Measurements from ENCODE around the gene NPHS1.

DNA sequence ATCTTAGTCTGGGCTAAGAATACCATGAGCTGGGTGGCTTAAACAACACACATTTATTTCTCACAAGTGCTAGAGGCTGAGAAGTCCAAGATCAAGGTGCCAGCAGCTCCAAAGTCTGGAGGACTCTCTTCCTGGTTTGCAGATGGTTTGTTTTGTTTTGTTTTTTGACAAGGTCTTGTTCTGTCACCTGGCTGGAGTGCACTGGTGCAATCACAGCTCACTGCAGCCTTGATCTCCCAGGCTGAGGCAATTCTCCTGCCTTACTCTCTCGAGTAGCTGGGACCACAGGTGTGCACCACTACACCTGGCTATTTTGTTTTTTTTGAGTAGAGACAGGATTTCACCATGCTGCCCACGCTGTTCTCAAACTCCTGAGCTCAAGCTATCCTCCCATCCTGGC lies 31.6 kb upstream of the NPHS1 start:
- TF ChIP-seq POLR2A (IDR thresholded peaks at IDR 0.05): no peak
- TF ChIP-seq, protein P1, sequence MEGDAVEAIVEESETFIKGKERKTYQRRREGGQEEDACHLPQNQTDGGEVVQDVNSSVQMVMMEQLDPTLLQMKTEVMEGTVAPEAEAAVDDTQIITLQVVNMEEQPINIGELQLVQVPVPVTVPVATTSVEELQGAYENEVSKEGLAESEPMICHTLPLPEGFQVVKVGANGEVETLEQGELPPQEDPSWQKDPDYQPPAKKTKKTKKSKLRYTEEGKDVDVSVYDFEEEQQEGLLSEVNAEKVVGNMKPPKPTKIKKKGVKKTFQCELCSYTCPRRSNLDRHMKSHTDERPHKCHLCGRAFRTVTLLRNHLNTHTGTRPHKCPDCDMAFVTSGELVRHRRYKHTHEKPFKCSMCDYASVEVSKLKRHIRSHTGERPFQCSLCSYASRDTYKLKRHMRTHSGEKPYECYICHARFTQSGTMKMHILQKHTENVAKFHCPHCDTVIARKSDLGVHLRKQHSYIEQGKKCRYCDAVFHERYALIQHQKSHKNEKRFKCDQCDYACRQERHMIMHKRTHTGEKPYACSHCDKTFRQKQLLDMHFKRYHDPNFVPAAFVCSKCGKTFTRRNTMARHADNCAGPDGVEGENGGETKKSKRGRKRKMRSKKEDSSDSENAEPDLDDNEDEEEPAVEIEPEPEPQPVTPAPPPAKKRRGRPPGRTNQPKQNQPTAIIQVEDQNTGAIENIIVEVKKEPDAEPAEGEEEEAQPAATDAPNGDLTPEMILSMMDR (IDR thresholded peaks at IDR 0.05): no peak

Data from adrenal gland (tissue), 5 donors.